DOHH2 (cell line): Measurements from ENCODE around the gene E2F3.

ENCODE experiments used
- H3F3A ChIP-seq: fragments of 200-600 bp; sonication (generic), shearing (Covaris generic); 2 replicates; pipeline ENCODE4 v1.6.0; 2016; ENCODE audit warnings: antibody characterized with exemption, mild to moderate bottlenecking; ENCODE audit not compliant: control insufficient read depth, insufficient read depth
- H3K27ac ChIP-seq: fragments of 200-600 bp; sonication (generic); 2 replicates; pipeline ENCODE4 v1.5.1; 2014; ENCODE audit warnings: low read depth, mild to moderate bottlenecking, low read length, moderate library complexity
- H3K27me3 ChIP-seq: fragments of 200-600 bp; sonication (generic); 2 replicates; pipeline ENCODE4 v1.6.1; 2014; ENCODE audit warnings: mild to moderate bottlenecking, low read length, mixed read lengths; ENCODE audit not compliant: control insufficient read depth
- H3K36me3 ChIP-seq: fragments of 200-600 bp; sonication (generic); 2 replicates; pipeline ENCODE4 v1.6.1; 2014; ENCODE audit warnings: mild to moderate bottlenecking, low read length, moderate library complexity, mixed read lengths; ENCODE audit not compliant: control insufficient read depth
- H3K4me1 ChIP-seq: fragments of 200-600 bp; sonication (generic); 2 replicates; pipeline ENCODE4 v1.6.1; 2014; ENCODE audit warnings: mild to moderate bottlenecking, low read length, mixed read lengths; ENCODE audit not compliant: control insufficient read depth
- H3K4me2 ChIP-seq: fragments of 200-600 bp; sonication (generic); 2 replicates; pipeline ENCODE4 v1.6.0; 2014; ENCODE audit warnings: mild to moderate bottlenecking, low read length, moderate library complexity
- H3K4me3 ChIP-seq: fragments of 200-600 bp; sonication (generic); 2 replicates; pipeline ENCODE4 v1.5.1; 2014; ENCODE audit warnings: mild to moderate bottlenecking, low read length, mixed read lengths
- H3K79me2 ChIP-seq: fragments of 200-600 bp; sonication (generic); 2 replicates; pipeline ENCODE4 v1.6.1; 2014; ENCODE audit warnings: mild to moderate bottlenecking, low read length, mixed read lengths; ENCODE audit not compliant: control insufficient read depth
- H3K9me2 ChIP-seq: fragments of 200-600 bp; sonication (generic); replicated peaks from 2 replicates; pipeline ENCODE4 v1.6.1; 2014; ENCODE audit warnings: mild to moderate bottlenecking, low read length, mixed read lengths; ENCODE audit not compliant: control insufficient read depth
- H3K9me3 ChIP-seq: fragments of 200-600 bp; sonication (generic); 2 replicates; pipeline ENCODE4 v1.6.1; 2014; ENCODE audit warnings: antibody characterized with exemption, low read length, mixed read lengths; ENCODE audit not compliant: control insufficient read depth, insufficient read depth
- H4K20me1 ChIP-seq: fragments of 200-600 bp; sonication (generic); 2 replicates; pipeline ENCODE4 v1.6.0; 2014; ENCODE audit warnings: low read depth, mild to moderate bottlenecking, antibody characterized with exemption, low read length, moderate library complexity; ENCODE audit not compliant: control insufficient read depth, insufficient read depth
- CTCF ChIP-seq: fragments of 200-600 bp; sonication (generic); IDR thresholded peaks from one replicate; pipeline ENCODE4 v1.5.1; 2014; ENCODE audit warnings: antibody characterized with exemption, mild to moderate bottlenecking, low read depth, low read length; ENCODE audit not compliant: poor library complexity, severe bottlenecking
- EZH2phosphoT487 ChIP-seq: fragments of 200-600 bp; sonication (generic); IDR thresholded peaks from 2 replicates; pipeline ENCODE4 v1.6.1; 2017; ENCODE audit warnings: borderline replicate concordance, mild to moderate bottlenecking, antibody characterized with exemption, low read length, moderate library complexity, mixed read lengths

The E2F3 gene

GRCh38 chr6:20455251-20455940 is 53.7 kb downstream of the E2F3 start:
- Histone ChIP-seq H3K4me2 (no peak overlapping the region), H3K4me1 (no peaks in the 10 kb centered on the region), H3K79me2 (peaks cover 96% of the 10 kb centered on the region), H3K36me3 (peaks cover 64% of the 10 kb centered on the region), H3F3A (no peaks in the 10 kb centered on the region), H3K9me3 (no peaks in the 10 kb centered on the region), H3K27me3 (no peaks in the 10 kb centered on the region), H4K20me1 (peaks cover 7% of the 10 kb centered on the region; the same call in 1 of the 2 replicates), H3K27ac (no peak overlapping the region), H3K9me2 (no peaks in the 10 kb centered on the region), H3K4me3 (no peak overlapping the region)
- TF ChIP-seq CTCF (no peak), EZH2phosphoT487 (no peak)

GRCh38 chr6:20458027-20458894 is 56.6 kb downstream of the E2F3 start:
- Histone ChIP-seq H3K4me1 (no peaks in the 10 kb centered on the region), H3K36me3 (peaks cover 64% of the 10 kb centered on the region), H3K9me3 (no peaks in the 10 kb centered on the region), H3K4me3 (no peak overlapping the region), H4K20me1 (no peaks in the 10 kb centered on the region; the same call in 1 of the 2 replicates), H3K79me2 (peaks cover 92% of the 10 kb centered on the region), H3K27ac (no peak overlapping the region), H3K4me2 (no peak overlapping the region), H3K27me3 (no peaks in the 10 kb centered on the region), H3K9me2 (no peaks in the 10 kb centered on the region), H3F3A (no peaks in the 10 kb centered on the region)
- TF ChIP-seq CTCF (no peak), EZH2phosphoT487 (no peak)

- no peak overlapping the region for H3K4me3 ChIP-seq
- H3K4me1 ChIP-seq, result no peaks in the 10 kb centered on the region
- H3K4me2 ChIP-seq, result no peak overlapping the region
- H3K27me3 ChIP-seq, result no peaks in the 10 kb centered on the region
- H3K9me2 ChIP-seq, result no peaks in the 10 kb centered on the region
- TF ChIP-seq CTCF (no peak), EZH2phosphoT487 (no peak)
- no peaks in the 10 kb centered on the region for H3F3A ChIP-seq
- H3K9me3 ChIP-seq, result no peaks in the 10 kb centered on the region
- H3K79me2 ChIP-seq, result peaks cover 92% of the 10 kb centered on the region
- H3K36me3 ChIP-seq, result peaks cover 63% of the 10 kb centered on the region
- H3K27ac ChIP-seq, result no peak overlapping the region
- no peaks in the 10 kb centered on the region; the same call in 1 of the 2 replicates for H4K20me1 ChIP-seq
Measured at GRCh38 chr6:20459682-20460081, 58.0 kb downstream of the E2F3 start.
